H9 (cell line): Measurements from ENCODE around the gene GLT1D1. TPM values are rescaled to one million over a fixed set of nuclear protein-coding genes. Genes with fewer than 3 reads are reported as not detected.

ENCODE experiments used
- DNase-seq: peaks from one replicate; pipeline ENCODE4 v3.0.0-alpha.2; 2017
- H2AFZ ChIP-seq: one replicate; pipeline ENCODE4 v1.6.1; 2013; ENCODE audit warnings: mild to moderate bottlenecking, low read length, control low read depth, moderate library complexity
- H2AK5ac ChIP-seq: 2 replicates; pipeline ENCODE4 v1.6.1; 2013; ENCODE audit warnings: low read length, control low read depth, mixed read lengths; ENCODE audit not compliant: insufficient read length
- H2BK120ac ChIP-seq: one replicate; pipeline ENCODE4 v1.6.1; 2013; ENCODE audit warnings: low read depth, mild to moderate bottlenecking, low read length, control low read depth, inconsistent platforms; ENCODE audit not compliant: poor library complexity, severe bottlenecking
- H2BK12ac ChIP-seq: 2 replicates; pipeline ENCODE4 v1.6.1; 2013; ENCODE audit warnings: low read length, control low read depth, mixed read lengths, low read depth; ENCODE audit not compliant: insufficient read length
- H2BK15ac ChIP-seq: 2 replicates; pipeline ENCODE4 v1.6.1; 2013; ENCODE audit warnings: low read depth, low read length, control low read depth
- H2BK20ac ChIP-seq: one replicate; pipeline ENCODE4 v1.6.1; 2013; ENCODE audit warnings: low read depth, mild to moderate bottlenecking, low read length, control low read depth, inconsistent platforms; ENCODE audit not compliant: poor library complexity, severe bottlenecking
- H2BK5ac ChIP-seq: 2 replicates; pipeline ENCODE4 v1.6.1; 2013; ENCODE audit warnings: low read length, control low read depth, mixed read lengths; ENCODE audit not compliant: insufficient read length
- H3K14ac ChIP-seq: 2 replicates; pipeline ENCODE4 v1.6.1; 2013; ENCODE audit warnings: low read length, control low read depth; ENCODE audit not compliant: insufficient read depth
- H3K18ac ChIP-seq: 2 replicates; pipeline ENCODE4 v1.6.1; 2013; ENCODE audit warnings: low read depth, mild to moderate bottlenecking, mixed read lengths, low read length, control low read depth; ENCODE audit not compliant: insufficient read length
- H3K23ac ChIP-seq: 2 replicates; pipeline ENCODE4 v1.6.1; 2013; ENCODE audit warnings: low read length, control low read depth, mixed read lengths, low read depth; ENCODE audit not compliant: insufficient read length
- H3K23me2 ChIP-seq: 2 replicates; pipeline ENCODE4 v1.6.1; 2013; ENCODE audit warnings: low read depth, mild to moderate bottlenecking, mixed read lengths, low read length, control low read depth; ENCODE audit not compliant: insufficient read length, poor library complexity, severe bottlenecking
- H3K27ac ChIP-seq: 2 replicates; pipeline ENCODE4 v1.5.1; 2013; ENCODE audit warnings: low read length, control low read depth, mixed read lengths, low read depth; ENCODE audit not compliant: insufficient read length
- H3K27me3 ChIP-seq: 2 replicates; pipeline ENCODE4 v1.6.1; 2013; ENCODE audit warnings: low read length, control low read depth, inconsistent platforms; ENCODE audit not compliant: insufficient read depth
- H3K4ac ChIP-seq: 2 replicates; pipeline ENCODE4 v1.6.1; 2013; ENCODE audit warnings: low read depth, mild to moderate bottlenecking, control low read depth, inconsistent platforms, low read length, moderate library complexity
- H3K4me1 ChIP-seq: 2 replicates; pipeline ENCODE4 v1.6.1; 2013; ENCODE audit warnings: low read length, control low read depth, inconsistent platforms; ENCODE audit not compliant: insufficient read depth
- H3K4me2 ChIP-seq: 2 replicates; pipeline ENCODE4 v1.6.1; 2013; ENCODE audit warnings: low read length, control low read depth, mixed read lengths; ENCODE audit not compliant: insufficient read length, insufficient read depth
- H3K56ac ChIP-seq: 2 replicates; pipeline ENCODE4 v1.6.1; 2013; ENCODE audit warnings: low read depth, mild to moderate bottlenecking, mixed read lengths, low read length, control low read depth; ENCODE audit not compliant: insufficient read length
- H3K79me1 ChIP-seq: 2 replicates; pipeline ENCODE4 v1.6.1; 2013; ENCODE audit warnings: low read depth, mild to moderate bottlenecking, moderate library complexity, low read length, control low read depth, inconsistent platforms; ENCODE audit not compliant: insufficient read depth, poor library complexity, severe bottlenecking
- H3K79me2 ChIP-seq: 2 replicates; pipeline ENCODE4 v1.6.1; 2013; ENCODE audit warnings: low read length, control low read depth, inconsistent platforms; ENCODE audit not compliant: insufficient read depth
- H3K9ac ChIP-seq: 2 replicates; pipeline ENCODE4 v1.6.1; 2013; ENCODE audit warnings: low read length, control low read depth, mixed read lengths; ENCODE audit not compliant: insufficient read length; ENCODE audit errors: extremely low read depth
- H3K9me3 ChIP-seq: one replicate; pipeline ENCODE4 v1.6.1; 2013; ENCODE audit warnings: low read depth, low read length, inconsistent platforms; ENCODE audit not compliant: control insufficient read depth
- H3T11ph ChIP-seq: one replicate; pipeline ENCODE4 v1.6.1; 2013; ENCODE audit warnings: mild to moderate bottlenecking, low read length, control low read depth, inconsistent platforms
- H4K20me1 ChIP-seq: one replicate; pipeline ENCODE4 v1.6.1; 2013; ENCODE audit not compliant: control insufficient read depth, insufficient read length, insufficient read depth
- H4K5ac ChIP-seq: 2 replicates; pipeline ENCODE4 v1.6.1; 2013; ENCODE audit warnings: low read depth, mild to moderate bottlenecking, mixed read lengths, low read length, control low read depth; ENCODE audit not compliant: insufficient read length
- H4K8ac ChIP-seq: replicated peaks from 2 replicates; pipeline ENCODE4 v1.6.1; 2013; ENCODE audit warnings: low read length, control low read depth, mixed read lengths, low read depth; ENCODE audit not compliant: insufficient read length
- H4K91ac ChIP-seq: 2 replicates; pipeline ENCODE4 v1.6.1; 2013; ENCODE audit warnings: low read depth, mild to moderate bottlenecking, moderate library complexity, mixed read lengths, low read length, control low read depth; ENCODE audit not compliant: insufficient read length
- H3K27ac Mint-ChIP-seq, 3 experiments: 2 replicates in 2 of 3; 3 replicates in 1 of 3; pipeline ENCODE4 v1.8.0; 2020 to 2021; ENCODE audit warnings: mixed read lengths in 3 of 3, mild to moderate bottlenecking in 1 of 3, moderate library complexity in 1 of 3
- H3K27me3 Mint-ChIP-seq: 2 replicates; pipeline ENCODE4 v1.8.0; 2021; ENCODE audit warnings: low read depth, mild to moderate bottlenecking, moderate library complexity, mixed read lengths
- H3K36me3 Mint-ChIP-seq, 3 experiments: 2 replicates in 2 of 3; 3 replicates in 1 of 3; pipeline ENCODE4 v1.8.0; 2020 to 2021; ENCODE audit warnings: low read depth in 3 of 3, mixed read lengths in 3 of 3; ENCODE audit not compliant: insufficient read depth in 1 of 3
- H3K4me1 Mint-ChIP-seq, 2 experiments: 2 replicates each; pipeline ENCODE4 v1.8.0; 2020; ENCODE audit warnings: mixed read lengths in 2 of 2
- H3K4me3 Mint-ChIP-seq, 2 experiments: 2 replicates in 1 of 2; 3 replicates in 1 of 2; pipeline ENCODE4 v1.8.0; 2020 to 2021; ENCODE audit warnings: mild to moderate bottlenecking in 2 of 2, mixed read lengths in 2 of 2, moderate library complexity in 1 of 2
- H3K9me3 Mint-ChIP-seq, 2 experiments: 2 replicates in 1 of 2; 3 replicates in 1 of 2; pipeline ENCODE4 v1.8.0; 2020; ENCODE audit warnings: mild to moderate bottlenecking in 2 of 2, mixed read lengths in 2 of 2, moderate library complexity in 1 of 2
- WGBS: extraction: QIAGEN DNeasy Blood & Tissue Kit; methylation state at CpG from one replicate; pipeline ENCODE4 v1.1.7; 2013; ENCODE audit warnings: missing lambda C conversion rate, low lambda C conversion rate, mixed read lengths; ENCODE audit not compliant: insufficient read length; ENCODE audit errors: extremely low coverage; 5-methylcytosine and 5-hydroxymethylcytosine counted together
- total RNA-seq: library from RNA; stranded (reverse); gene quantifications from 2 replicates; pipeline ENCODE4 v1.2.1, GENCODE V29; 2021
- TF ChIP-seq, protein P1 (sequence below): fragments of 200-600 bp; sonication (generic); conservative IDR thresholded peaks from 3 replicates; pipeline ENCODE4 v1.8.0; 2021; ENCODE audit warnings: antibody characterized with exemption, mild to moderate bottlenecking

The GLT1D1 gene
- total RNA-seq, 1 experiment from 2014 or later, result 7.0 TPM

DNA sequence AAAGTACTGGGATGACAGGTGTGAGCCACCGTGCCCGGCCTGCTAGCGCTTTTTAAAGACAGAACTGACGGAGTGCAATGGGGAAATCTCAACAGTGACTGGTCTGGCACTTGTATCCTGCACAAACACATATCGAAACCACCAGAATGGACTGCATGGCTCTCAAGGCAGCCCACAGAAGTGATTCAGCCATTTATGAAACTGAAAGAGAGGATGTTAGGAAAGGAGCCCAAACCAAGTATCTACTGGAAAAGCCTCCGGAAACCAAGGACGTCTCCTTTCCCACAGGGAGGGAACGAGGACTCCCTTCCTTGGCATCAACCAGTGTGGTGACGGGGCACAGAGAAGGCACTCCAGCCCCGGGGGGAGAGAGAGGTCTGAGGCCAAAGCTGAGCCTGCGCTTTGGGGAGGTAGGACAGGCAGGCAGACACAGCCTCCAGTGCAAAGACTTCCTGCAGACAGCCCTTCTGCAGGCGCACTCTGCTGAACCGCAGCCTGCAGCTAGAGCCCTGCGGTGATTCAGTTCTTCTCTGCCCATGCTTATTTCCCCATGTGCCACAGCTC is 46.0 kb upstream of the GLT1D1 start:
- Mint-ChIP-seq H3K27ac (peak overlapping the region in 1 of 3 experiments; percentile 89; a peak in 2 of 7 replicates), H3K36me3 (peaks cover 21 to 57% (median 55%) of the 10 kb centered on the region in 3 experiments; a peak in 6 of 7 replicates), H3K4me3 (no peak overlapping the region), H3K9me3 (no peaks in the 10 kb centered on the region), H3K27me3 (no peaks in the 10 kb centered on the region), H3K4me1 (peaks cover 12 to 21% of the 10 kb centered on the region in 2 experiments)
- Histone ChIP-seq H3T11ph (no peak overlapping the region), H3K14ac (no peak overlapping the region), H3K4ac (no peak overlapping the region), H4K8ac (no peak overlapping the region), H3K23me2 (no peaks in the 10 kb centered on the region), H3K56ac (no peak overlapping the region), H3K4me1 (no peaks in the 10 kb centered on the region), H3K18ac (no peak overlapping the region), H3K9me3 (no peaks in the 10 kb centered on the region), H3K4me2 (no peak overlapping the region), H3K27me3 (no peaks in the 10 kb centered on the region), H2BK15ac (no peak overlapping the region), H4K5ac (no peak overlapping the region), H2AK5ac (no peak overlapping the region), H3K9ac (no peak overlapping the region), H2AFZ (no peak overlapping the region), H2BK120ac (no peak overlapping the region), H3K27ac (no peak overlapping the region), H2BK5ac (no peak overlapping the region), H4K20me1 (no peaks in the 10 kb centered on the region), H2BK20ac (no peak overlapping the region), H4K91ac (no peak overlapping the region), H3K23ac (no peak overlapping the region), H2BK12ac (no peak overlapping the region), H3K79me1 (peaks cover 17% of the 10 kb centered on the region), H3K79me2 (peaks cover 6% of the 10 kb centered on the region; the same call in 1 of the 2 replicates)
- DNase-seq, result no peak
- no CpG with 5 or more reads among the region's 14 CpGs for WGBS
- TF ChIP-seq, protein P1, sequence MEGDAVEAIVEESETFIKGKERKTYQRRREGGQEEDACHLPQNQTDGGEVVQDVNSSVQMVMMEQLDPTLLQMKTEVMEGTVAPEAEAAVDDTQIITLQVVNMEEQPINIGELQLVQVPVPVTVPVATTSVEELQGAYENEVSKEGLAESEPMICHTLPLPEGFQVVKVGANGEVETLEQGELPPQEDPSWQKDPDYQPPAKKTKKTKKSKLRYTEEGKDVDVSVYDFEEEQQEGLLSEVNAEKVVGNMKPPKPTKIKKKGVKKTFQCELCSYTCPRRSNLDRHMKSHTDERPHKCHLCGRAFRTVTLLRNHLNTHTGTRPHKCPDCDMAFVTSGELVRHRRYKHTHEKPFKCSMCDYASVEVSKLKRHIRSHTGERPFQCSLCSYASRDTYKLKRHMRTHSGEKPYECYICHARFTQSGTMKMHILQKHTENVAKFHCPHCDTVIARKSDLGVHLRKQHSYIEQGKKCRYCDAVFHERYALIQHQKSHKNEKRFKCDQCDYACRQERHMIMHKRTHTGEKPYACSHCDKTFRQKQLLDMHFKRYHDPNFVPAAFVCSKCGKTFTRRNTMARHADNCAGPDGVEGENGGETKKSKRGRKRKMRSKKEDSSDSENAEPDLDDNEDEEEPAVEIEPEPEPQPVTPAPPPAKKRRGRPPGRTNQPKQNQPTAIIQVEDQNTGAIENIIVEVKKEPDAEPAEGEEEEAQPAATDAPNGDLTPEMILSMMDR, result no peak
